Spleen (tissue), 11 donors: Measurements from ENCODE around the gene AKR1C1. TPM values are rescaled to one million over a fixed set of nuclear protein-coding genes. Genes with fewer than 3 reads are reported as not detected.
"Not testable (repeated sequence)": the region's sequence is repeated elsewhere in the genome, so short reads cannot be mapped to it uniquely, and the experiment has no call there.

Source experiments
- DNase-seq: peaks from one replicate; pipeline ENCODE4 v3.0.0-alpha.2; 2020
- H3K27ac ChIP-seq, 8 donors: fragments of 200-600 bp; sonication (generic) in 7 of 8; 1 replicate in 4 of 8; 2 replicates in 4 of 8; pipeline versions ENCODE4 v1.5.0 to v1.8.0; 2016 to 2021; ENCODE audit warnings: inconsistent platforms in 4 of 8, mild to moderate bottlenecking in 4 of 8, moderate library complexity in 1 of 8
- H3K27me3 ChIP-seq, 7 donors: fragments of 200-600 bp; sonication (generic) in 6 of 7; replicated peaks in 1 of 7; 1 replicate in 4 of 7; 2 replicates in 3 of 7; pipeline versions ENCODE4 v1.5.0 to v1.8.0; 2016 to 2021; ENCODE audit warnings: inconsistent platforms in 3 of 7, mild to moderate bottlenecking in 1 of 7
- H3K36me3 ChIP-seq, 6 donors: fragments of 200-600 bp; sonication (generic) in 5 of 6; 1 replicate in 4 of 6; 2 replicates in 2 of 6; pipeline versions ENCODE4 v1.5.0 to v1.8.0; 2016 to 2021; ENCODE audit warnings: inconsistent platforms in 2 of 6
- H3K4me1 ChIP-seq, 6 donors: fragments of 200-600 bp; sonication (generic) in 5 of 6; 1 replicate in 3 of 6; 2 replicates in 3 of 6; pipeline versions ENCODE4 v1.5.0 to v1.8.0; 2016 to 2021; ENCODE audit warnings: inconsistent platforms in 3 of 6
- H3K4me3 ChIP-seq, 8 donors: fragments of 200-600 bp; sonication (generic) in 7 of 8; 1 replicate in 4 of 8; 2 replicates in 4 of 8; pipeline versions ENCODE4 v1.5.0 to v1.8.0; 2016 to 2021; ENCODE audit warnings: inconsistent platforms in 4 of 8, mild to moderate bottlenecking in 4 of 8, moderate library complexity in 2 of 8
- H3K9me3 ChIP-seq, 8 donors: fragments of 200-600 bp; sonication (generic) in 7 of 8; 1 replicate in 4 of 8; 2 replicates in 4 of 8; pipeline versions ENCODE4 v1.5.0 to v1.8.0; 2016 to 2021; ENCODE audit warnings: inconsistent platforms in 4 of 8
- CTCF ChIP-seq, 11 experiments: fragments of 200-600 bp in 7 of 11; fragments of 450-650 bp in 4 of 11; sonication (generic) in 4 of 11; IDR thresholded peaks in 8 of 11; conservative IDR thresholded peaks in 3 of 11; 1 replicate in 7 of 11; 2 replicates in 4 of 11; pipeline versions ENCODE4 v1.4.0 to v1.8.0; 2016 to 2021; ENCODE audit warnings: antibody characterized with exemption in 11 of 11, inconsistent platforms in 4 of 11, mild to moderate bottlenecking in 1 of 11
- POLR2A ChIP-seq, 3 donors: fragments of 450-650 bp; IDR thresholded peaks; one replicate each; pipeline ENCODE4 v1.5.1; 2017; ENCODE audit warnings: antibody characterized with exemption in 3 of 3, mild to moderate bottlenecking in 1 of 3
- POLR2AphosphoS5 ChIP-seq, 3 donors: sonication (generic); formaldehyde crosslinking; IDR thresholded peaks; one replicate each; pipeline ENCODE4 v1.5.1; 2017; ENCODE audit warnings: antibody characterized with exemption in 3 of 3
- WGBS, 5 donors: extraction: QIAGEN DNeasy Blood & Tissue Kit in 3 of 5; methylation state at CpG; one replicate each; pipeline versions ENCODE4 v1.1.5 to v1.1.7; 2013 to 2018; 5-methylcytosine and 5-hydroxymethylcytosine counted together
- intact Hi-C: fragments of 100-400 bp; cut with DNase I; formaldehyde crosslinking; loops from one replicate; pipeline ENCODE4 v1.15.0; 2023; ENCODE audit warnings: low total_unique reads
- polyA plus RNA-seq, 3 donors: library from polyadenylated mRNA; stranded (reverse); fragments of 200-250 nt; gene quantifications; one replicate each; pipeline ENCODE4 v1.2.1, GENCODE V29; 2013
- total RNA-seq, 7 donors: library from RNA; depleted of rRNA in 3 of 7; stranded (reverse); fragments of >200 nt in 3 of 7; fragmentation: NEBNext Ultra II Directional in 4 of 7; extraction: Animal tissue kit (Norgen Biotek cat#: 25700) in 4 of 7; gene quantifications; one replicate each; pipeline versions ENCODE4 v1.1.0 to v1.2.1, GENCODE V29; 2016 to 2021
- donor health status: healthy with polysubstance abuse.
- donor health status: DM: no; HTN: no; CAD: no; lungs with moderate emphysema.
- donor health status: DM: no; HTN: no; CAD: no.
- donor health status: Bipolar disorder and iron deficiency.
- donor health status: healthy.
- donor health status: DM: no; HTN: no; CAD: no.
- donor health status: DM: yes; HTN: yes; CAD: no.

The AKR1C1 gene
- total and polyA plus RNA-seq, 10 donors = 1.3 to 13.5 (median 2.6) TPM

- WGBS, 5 donors = 21 to 59% (median 38%) methylated on average over 1 of the region's 1 CpG
- H3K27me3 ChIP-seq = no peaks in the 10 kb centered on the region
- no peak for DNase-seq
- H3K27ac ChIP-seq = no peak overlapping the region
- no peaks in the 10 kb centered on the region for H3K9me3 ChIP-seq
- H3K36me3 ChIP-seq = no peaks in the 10 kb centered on the region
- no peak overlapping the region for H3K4me3 ChIP-seq
- no peak for TF ChIP-seq POLR2AphosphoS5 (IDR thresholded peaks at IDR 0.05)
- TF ChIP-seq CTCF (IDR thresholded peaks at IDR 0.05 in 8 of 11, conservative IDR thresholded peaks at IDR 0.05 in 3 of 11) = no peak
- TF ChIP-seq POLR2A (IDR thresholded peaks at IDR 0.05) = no peak
- no peaks in the 10 kb centered on the region for H3K4me1 ChIP-seq
- intact Hi-C loops = no loop called here
These were observed 51.7 kb downstream of the AKR1C1 start for GRCh38 chr10:5014936-5015335.

DNA sequence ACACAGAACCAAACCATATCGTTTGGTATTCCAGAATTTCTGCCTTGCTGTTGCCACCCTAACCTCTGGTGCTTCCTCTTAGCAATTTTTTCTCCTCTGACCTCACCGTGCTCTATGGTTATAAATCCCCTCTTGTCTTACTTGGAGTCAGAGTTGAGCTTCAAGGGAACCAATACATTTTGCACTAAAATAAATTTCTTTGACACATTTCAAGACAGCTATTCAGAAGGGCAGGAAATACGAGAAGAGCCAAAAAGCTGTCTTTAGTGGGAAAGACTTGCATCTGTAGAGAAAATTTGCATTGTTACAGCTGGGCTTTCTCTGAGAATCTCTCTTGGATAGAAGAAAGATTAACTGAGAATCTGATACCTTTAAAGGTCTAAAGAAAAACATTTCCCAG is 54.9 kb downstream of the AKR1C1 start:
- Histone ChIP-seq H3K27ac (no peak overlapping the region), H3K4me1 (no peaks in the 10 kb centered on the region)

DNA sequence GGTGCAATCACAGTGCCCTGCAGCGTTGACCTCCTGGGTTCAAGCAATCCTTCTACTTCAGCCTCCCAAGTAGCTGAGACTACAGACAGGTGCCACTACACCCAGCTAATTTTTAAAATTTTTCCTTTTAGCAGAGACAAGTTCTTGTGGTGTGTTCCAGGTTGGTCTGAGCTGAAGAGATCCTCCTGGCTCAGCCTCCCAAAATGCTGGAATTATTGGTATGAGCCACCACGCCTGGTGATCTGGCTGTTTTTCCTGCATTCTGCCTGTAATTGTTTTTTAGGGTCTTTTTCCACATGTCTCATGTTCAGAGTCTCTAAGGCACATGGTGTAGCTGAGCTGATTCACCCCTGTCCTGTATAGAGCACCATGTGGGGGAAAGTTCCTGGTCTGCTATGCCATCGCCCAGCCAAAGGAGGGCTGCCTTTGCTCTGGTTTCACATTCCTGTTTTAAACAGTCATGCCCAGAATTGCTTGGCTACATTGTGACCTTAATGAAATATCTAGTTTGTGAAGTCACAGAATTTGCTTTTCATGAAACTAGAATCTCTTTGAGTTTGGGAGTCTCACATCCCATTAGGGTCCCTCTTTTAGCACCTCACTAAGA is 55.6 kb downstream of the AKR1C1 start:
- H3K27ac ChIP-seq, H3K36me3 ChIP-seq, H3K4me3 ChIP-seq, intact Hi-C loops, DNase-seq, H3K27me3 ChIP-seq, H3K9me3 ChIP-seq, H3K4me1 ChIP-seq: not testable (repeated sequence)
- 44 to 76% (median 72%) methylated on average over 2 to 3 of the region's 3 CpGs for WGBS, 5 donors

More for the DNA sequence above, 54.9 kb downstream of the AKR1C1 start:
- no peak for TF ChIP-seq POLR2AphosphoS5 (IDR thresholded peaks at IDR 0.05)
- TF ChIP-seq POLR2A (IDR thresholded peaks at IDR 0.05) = no peak
- no peak for TF ChIP-seq CTCF (IDR thresholded peaks at IDR 0.05 in 8 of 11, conservative IDR thresholded peaks at IDR 0.05 in 3 of 11)
- no peaks in the 10 kb centered on the region for H3K27me3 ChIP-seq
- no peak overlapping the region for H3K4me3 ChIP-seq
- WGBS, 5 donors = 36 to 44% (median 42%) methylated on average over 3 of the region's 3 CpGs
- no peak for DNase-seq
- no peaks in the 10 kb centered on the region for H3K9me3 ChIP-seq
- no peaks in the 10 kb centered on the region for H3K36me3 ChIP-seq
- intact Hi-C loops = no loop called here

GRCh38 chr10:5019770-5020612 is 56.8 kb downstream of the AKR1C1 start:
- H3K4me1 ChIP-seq, DNase-seq, H3K27me3 ChIP-seq, H3K4me3 ChIP-seq, intact Hi-C loops, H3K36me3 ChIP-seq, H3K9me3 ChIP-seq, H3K27ac ChIP-seq: not testable (repeated sequence)
- WGBS, 5 donors = 64 to 77% (median 74%) methylated on average over 6 of the region's 6 CpGs

GRCh38 chr10:5021624-5022290 is 58.5 kb downstream of the AKR1C1 start:
- H3K27ac ChIP-seq, H3K4me3 ChIP-seq, H3K36me3 ChIP-seq, H3K27me3 ChIP-seq, DNase-seq, intact Hi-C loops, H3K9me3 ChIP-seq, H3K4me1 ChIP-seq: not testable (repeated sequence)
- 54 to 76% (median 63%) methylated on average over 9 to 10 of the region's 10 CpGs for WGBS, 5 donors
